ENCODE results near the gene ATG2A.
A peak's percentile ranks its signal among the peaks of the same experiment; 100 is the strongest.

Gene ATG2A

DNA sequence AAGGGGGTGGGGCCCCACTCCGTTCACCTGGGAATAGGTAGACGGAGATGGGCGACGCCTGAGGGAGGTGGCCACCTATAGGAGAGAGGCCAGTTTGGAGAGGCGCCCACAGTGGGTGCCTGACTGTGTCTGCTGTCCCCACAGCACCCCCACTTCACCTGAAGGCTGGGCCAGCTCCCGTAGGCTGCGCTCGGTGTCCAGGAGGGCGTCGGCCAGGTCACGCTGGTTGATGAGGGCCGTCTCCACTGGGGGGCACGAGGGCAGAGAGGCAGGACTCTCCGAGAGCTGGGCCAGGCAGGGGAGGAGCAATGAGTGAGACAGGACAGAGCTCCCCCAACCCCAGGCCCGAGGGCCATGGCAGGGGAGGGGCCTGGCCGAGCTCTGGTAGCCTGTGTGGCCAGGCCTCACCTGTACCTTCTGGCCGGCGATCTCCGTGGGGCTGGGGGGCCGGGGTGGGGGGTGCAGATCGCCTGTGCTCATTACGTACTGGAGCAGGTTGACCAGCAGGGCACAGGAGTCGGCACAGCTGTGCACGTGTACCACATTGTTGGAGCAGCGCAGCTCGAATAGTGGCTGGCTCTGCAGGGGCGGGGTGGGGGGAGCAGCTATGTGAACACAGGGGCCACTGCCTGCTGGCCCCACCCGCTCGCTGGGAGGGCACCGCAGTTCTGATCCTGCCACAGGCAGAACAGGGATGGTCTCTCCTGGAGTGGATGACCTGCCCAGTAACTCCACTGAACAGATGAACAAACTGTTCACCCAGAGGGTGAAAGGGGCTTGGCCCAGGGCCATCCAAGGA is 14.7 kb downstream of the ATG2A start:
- DNase-seq (ENCODE audit: low read depth in 2 of 2) = no peak

DNA sequence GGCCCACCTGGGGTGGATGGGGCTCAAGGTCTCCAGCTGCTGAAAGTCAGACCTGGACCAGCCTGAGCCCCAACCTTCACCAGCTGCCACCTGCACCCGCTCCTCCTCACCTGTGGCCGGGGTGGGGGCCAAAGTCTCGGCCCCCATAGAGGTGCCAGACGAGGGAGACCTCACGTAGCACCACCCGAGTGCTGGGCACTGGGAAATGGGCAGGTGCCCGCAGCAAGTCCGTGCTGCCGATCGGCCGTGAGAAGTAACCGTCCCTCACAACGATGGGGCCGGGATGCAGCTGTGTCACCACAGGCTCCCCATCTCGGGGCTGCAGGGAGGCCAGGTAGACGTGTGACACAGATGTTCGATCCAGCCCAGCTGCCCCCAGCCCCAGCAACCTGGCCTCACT is 16.2 kb downstream of the ATG2A start:
- DNase-seq (ENCODE audit: low read depth in 2 of 2) = no peak

DNA sequence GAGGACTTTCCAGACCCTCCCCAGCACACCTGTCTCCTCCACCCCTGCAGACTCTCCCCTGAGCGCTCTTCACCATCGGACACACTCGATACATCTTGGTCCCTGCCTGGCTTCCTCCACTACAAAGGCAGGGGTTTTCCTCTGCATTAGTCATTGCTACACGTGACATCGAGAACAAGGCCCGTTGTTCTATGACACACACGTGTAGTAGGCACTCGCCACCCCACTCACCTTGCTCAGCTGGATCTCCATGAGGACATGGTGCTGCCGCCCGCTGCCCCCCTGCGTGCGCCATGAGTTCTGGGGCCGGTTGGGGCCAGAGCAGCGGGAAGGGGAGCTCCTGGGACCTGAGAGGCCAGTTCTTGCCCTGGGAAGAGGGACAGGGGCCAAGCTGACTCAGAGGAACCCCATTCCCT is 16.7 kb downstream of the ATG2A start:
- peak; percentile 45 to 54 for DNase-seq (ENCODE audit: low read depth in 2 of 2)

DNA sequence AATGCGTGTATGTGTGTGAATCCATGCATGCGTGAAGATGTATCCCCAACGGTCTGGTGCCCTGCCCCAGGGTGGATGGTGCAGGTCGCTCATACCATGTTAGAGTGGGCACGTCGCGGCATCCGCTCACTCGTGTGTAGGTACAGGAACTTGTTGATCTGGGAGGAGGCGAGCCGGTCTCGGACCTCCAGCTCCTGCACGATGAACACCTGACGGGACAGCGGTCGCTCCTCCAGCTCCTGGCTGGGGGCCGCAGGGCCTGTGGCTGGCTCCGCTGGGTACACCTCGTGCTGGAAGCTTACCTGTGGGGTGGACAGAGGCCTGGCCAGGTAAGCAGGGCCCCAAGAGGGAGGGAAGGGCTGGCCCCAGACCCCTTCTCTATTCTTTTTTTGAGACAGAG is 18.5 kb downstream of the ATG2A start:
- DNase-seq (ENCODE audit: low read depth in 2 of 2) = no peak

DNA sequence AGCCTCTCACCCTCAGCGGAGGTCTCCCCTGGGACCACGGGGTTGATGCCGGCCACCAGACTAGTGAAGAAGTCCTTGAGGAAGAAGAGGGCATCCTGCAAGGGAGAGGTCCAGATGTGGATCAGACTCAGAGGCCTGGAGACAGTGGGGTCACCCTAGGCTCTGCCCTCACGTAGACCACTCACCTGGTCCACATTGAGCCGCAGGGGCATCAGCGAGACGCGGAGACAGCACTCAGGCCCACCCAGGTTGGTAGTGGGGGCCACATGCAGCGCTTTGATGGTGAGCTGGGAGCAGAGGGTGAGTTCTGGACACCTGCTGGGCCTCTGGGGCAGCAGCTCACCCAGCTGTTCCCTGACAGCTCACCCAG is 18.9 kb downstream of the ATG2A start:
- DNase-seq (ENCODE audit: low read depth in 2 of 2) = no peak

DNA sequence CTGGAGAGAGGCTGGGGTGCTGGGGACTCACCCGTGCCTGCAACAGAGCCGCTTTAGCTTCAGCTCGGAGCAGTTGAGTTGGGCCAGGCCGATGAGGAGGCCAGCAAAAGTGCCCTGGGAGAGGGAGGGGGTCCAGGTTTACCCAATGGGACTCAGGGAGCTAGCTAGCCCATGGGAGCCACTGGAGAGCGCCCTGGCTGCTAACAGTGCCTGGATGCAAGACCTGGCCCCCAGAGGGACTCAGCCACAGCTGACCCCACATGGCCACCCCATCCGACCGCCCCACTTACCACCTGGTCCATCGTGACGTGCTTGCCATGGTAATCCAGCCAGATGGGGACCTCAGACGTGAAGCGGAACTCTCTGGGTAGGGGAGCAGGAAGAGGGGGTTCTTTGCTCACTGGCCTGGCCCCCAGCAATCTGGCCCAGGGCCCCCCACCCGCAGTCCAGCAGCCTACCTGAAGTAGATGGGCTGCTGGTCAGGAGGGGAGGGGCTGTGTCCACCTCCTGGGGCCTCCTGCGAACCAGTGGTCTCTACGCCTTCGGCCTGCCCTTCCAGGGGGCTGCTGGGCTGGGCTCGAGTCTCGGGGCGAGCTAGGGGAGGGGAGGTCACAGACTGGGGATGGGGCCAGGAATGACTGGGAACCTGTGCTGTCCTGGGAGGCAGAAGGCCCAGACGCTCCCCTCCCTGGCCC is 19.5 kb downstream of the ATG2A start:
- DNase-seq (ENCODE audit: low read depth in 2 of 2) = no peak

DNA sequence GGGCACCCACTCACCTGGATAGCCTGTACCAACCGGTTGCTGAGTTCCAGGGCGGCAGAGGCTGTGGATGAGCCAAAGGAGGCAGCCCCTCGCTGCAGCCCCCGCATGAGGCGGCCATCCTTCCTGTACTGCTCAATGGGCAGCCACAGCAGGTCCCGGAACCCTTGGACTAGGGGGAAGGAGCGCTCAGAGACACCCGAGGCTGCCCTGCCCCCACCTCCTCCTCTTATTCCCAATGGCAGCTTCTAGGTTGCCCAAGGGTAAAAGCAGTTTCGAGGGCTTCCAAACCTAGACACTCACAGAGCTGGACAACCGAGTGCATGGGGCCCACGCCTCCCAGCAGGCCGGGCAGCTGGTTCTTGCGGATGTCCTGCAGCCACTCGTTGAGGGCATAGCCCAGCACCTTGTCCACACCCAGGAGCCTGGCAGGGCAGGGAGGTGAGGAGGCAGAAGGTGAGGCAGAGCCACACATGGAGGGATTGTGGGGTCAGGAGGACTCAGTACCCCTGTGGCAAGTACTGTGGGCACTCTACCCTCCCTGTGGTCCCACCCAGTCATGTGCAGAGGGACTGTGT is 20.5 kb downstream of the ATG2A start:
- DNase-seq (ENCODE audit: low read depth in 2 of 2) = no peak

DNA sequence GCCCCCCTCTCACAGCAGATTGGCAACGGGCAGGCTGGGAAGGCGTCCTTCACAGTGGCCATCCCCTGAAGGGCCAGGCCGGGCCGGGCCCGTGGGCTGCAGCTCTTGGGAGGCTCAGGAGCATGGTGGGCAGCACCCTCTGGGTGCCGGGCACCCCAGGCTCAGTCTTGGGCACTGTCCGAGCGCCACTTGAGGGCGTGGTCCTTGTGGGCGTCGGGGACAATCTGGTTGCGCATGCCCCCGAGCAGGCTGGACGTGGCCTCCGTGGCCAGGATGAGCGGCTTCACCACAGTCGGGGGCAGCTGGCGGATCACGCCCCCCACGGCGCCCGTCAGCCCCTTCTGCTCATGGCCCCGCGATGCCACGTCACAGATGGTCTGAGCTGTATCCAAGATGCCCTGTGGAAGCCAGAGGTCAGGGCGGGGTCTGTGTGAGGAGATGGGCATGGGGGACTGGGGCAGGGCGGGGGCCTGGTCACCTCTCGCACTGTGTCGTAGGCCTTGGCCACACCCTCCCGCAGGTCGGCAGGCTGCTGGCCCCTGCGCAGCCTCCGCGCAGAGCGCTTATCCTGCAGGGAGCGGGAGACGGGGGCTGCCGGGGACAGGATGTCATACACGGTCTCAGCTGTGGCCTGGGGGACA is 22.1 kb downstream of the ATG2A start:
- DNase-seq (ENCODE audit: low read depth in 2 of 2) = no peak

DNA sequence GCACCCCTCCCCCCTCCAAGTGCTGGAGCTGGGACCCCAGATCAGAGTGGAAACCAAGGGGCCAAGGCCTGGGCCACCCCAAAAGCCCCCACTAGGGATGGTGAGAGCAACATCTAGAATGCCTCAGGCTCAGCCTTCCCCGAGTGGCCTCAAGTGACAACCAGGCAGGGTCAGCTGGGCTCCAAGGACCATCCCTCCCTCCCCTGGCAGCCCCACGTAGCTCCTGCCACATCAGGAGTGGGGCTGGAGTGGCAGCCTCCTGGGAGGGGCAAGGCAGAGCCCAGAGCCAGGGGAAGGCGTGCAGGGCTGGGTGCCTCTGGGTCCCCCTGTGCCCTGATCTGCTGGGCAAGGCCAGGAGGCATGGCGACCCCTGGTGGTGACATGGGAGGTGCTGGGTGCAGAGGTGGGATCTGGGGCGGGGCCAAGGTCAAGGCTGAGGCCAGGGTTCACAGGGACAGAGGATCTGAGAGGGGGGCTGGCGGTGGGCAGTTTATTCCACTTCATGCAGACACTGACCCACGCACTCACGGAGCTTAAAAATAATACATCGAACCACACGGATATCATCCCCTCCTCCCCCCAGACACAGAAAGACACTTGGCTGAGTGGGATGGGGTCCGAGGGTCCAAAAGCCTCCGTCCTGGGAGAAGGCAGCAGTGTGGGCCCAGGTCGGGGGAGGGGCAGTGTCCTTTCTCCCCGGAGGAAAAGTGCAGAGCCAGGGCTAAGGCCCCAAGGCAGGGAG is 22.8 kb downstream of the ATG2A start:
- DNase-seq (ENCODE audit: low read depth in 2 of 2) = peak; percentile 79 to 96

DNA sequence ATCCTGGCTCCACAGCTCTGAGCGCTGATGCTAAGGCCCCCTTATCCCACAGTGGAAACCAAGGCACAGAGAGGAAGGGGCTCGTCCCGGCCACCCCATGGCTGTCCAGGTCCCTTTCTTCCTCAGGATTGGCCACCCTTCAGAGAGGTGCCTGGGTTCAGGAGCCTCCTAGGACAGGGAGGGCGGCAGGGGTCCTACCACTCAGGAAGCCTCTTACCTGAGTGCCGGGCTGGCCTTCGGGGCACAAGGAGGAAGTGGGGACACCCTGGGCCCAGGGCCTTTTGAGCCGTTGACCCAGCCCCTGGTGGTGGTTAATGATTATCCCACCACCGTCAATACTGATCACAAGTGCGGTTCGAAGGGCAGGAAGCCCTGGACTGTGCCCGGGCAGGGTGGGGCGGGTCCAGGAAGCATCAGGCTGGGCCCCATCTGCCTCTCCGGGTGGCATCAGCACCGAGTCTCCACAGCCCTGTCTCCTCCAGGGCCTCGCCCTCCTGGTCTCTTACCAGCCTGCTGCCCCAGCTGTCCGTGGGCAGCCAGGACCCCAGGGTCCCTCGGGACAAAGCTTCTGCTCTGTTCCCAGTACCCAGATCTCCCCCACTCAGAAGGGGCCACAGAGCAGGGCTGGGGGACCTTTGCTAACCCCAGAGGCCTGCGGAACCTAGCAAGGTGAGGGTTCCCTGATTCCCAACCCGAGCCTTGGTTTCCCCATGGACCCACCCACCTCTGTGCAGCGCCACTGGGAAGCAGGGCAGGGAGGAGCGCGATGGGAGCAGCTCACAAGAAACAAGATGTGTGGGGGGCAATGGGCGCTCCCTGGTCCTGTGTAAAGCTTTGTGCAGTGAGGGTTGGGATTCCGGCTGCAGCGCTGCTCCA is 23.6 kb downstream of the ATG2A start:
- DNase-seq (ENCODE audit: low read depth in 2 of 2) = no peak

DNA sequence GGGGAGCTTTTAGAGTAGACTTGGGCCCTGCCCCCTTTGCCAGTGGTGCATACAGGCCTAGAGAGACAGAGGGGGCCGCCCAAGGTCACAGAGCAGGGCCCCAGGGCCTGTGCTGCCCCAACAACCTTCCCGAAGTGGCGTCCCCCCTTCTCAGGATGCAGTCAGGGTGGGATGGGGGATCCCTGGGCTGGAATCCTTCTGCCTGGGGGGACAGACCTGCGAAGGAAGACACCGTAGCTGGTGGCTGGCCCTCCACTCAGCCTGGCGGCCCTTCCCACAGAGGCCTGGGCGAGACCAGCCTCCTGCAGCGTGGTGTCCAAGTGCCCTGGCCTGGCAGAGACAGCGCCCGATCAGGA is 24.2 kb downstream of the ATG2A start:
- DNase-seq (ENCODE audit: low read depth in 2 of 2) = no peak

DNA sequence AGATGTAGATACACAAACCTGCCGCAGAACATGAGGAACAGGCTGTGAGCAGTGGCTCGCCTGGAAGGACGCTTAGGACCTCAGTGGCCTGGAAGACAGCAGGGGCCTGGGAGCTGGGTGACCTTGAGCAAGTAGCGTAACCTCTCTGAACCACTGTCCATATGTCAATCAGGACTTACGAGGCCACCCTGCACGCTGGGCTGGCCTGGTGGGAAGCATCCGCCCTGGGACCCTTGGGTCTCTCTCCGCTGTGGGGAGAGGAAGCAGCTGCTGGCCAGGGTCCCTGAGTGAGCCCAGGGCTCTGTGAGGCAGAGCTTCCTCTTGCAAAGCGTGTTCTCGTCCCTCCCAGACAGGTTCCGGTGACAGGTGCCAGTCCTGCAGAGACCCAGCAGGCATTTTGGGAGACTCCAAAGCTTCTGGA is 24.6 kb downstream of the ATG2A start:
- no peak for DNase-seq (ENCODE audit: low read depth in 2 of 2)

DNA sequence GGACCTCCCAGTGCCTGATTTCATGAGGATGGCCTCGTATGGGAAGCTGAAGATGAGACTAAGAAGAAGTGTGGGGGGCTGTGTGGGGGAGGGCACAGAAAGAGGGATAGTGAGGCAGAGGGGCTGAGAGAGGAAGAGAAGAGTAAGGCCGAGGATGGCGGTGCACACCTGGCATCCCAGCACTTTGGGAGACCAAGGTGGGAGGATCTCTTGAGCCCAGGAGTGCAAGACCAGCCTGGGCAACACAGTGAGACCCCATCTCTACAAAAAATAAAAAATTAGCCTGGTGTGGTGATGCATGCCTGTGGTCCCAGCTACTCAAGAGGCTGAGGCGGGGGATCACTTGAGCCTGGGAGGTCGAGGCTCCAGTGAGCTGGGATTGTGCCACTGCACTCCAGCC is 25.1 kb downstream of the ATG2A start:
- DNase-seq (ENCODE audit: low read depth in 2 of 2) = no peak

DNA sequence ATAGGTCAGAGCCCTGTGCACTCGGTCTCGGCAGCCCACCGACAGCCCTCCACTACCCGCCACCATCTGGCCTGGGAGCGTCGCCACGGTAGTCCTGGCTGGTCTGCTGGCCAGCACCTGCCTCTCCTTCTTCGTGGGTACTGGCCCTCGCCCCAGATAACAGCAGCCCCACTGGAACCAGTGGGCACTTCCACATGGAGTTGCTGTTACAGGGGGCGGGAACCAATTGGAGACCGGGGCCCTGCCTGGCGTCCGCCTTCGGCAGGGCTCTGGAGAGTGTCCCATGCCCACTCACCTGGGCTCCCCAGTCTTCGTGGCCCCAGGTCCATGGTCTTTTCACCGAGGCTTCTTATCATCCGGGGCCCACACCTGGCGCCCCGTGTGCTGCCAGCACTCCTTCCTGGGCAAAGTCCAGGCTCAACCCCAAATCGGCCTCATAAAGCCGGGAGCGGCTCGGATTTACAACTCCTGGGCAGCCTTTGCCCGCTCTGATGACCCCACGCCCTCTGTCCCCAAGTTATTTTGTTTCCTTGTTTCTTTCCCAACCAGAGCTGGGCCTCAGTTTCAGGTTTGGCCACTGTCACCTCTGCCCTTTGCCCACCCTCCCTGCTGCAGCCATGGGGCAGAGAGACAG is 25.7 kb downstream of the ATG2A start:
- DNase-seq (ENCODE audit: low read depth in 2 of 2) = no peak

DNA sequence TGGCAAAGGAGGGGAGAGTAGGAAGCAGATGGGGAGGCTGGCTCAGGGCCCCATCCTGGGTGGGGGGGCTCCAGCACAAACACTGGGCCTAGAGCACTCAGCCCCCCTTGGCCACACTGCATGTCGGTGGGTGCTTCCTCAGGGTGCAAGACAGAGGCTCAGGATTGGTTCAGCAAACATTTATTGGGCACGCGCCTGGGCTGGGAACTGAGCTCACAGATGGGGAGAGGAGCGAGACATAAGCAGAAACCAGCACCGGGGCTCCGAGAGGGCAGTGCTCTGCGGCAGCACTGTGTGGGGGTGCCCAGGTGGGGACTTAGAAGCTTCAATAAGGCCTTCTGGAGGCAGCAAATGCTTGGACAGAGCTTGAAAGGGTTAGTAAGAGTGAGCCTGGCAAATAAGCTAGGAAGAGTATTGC is 26.5 kb downstream of the ATG2A start:
- no peak for DNase-seq (ENCODE audit: low read depth in 2 of 2)

DNA sequence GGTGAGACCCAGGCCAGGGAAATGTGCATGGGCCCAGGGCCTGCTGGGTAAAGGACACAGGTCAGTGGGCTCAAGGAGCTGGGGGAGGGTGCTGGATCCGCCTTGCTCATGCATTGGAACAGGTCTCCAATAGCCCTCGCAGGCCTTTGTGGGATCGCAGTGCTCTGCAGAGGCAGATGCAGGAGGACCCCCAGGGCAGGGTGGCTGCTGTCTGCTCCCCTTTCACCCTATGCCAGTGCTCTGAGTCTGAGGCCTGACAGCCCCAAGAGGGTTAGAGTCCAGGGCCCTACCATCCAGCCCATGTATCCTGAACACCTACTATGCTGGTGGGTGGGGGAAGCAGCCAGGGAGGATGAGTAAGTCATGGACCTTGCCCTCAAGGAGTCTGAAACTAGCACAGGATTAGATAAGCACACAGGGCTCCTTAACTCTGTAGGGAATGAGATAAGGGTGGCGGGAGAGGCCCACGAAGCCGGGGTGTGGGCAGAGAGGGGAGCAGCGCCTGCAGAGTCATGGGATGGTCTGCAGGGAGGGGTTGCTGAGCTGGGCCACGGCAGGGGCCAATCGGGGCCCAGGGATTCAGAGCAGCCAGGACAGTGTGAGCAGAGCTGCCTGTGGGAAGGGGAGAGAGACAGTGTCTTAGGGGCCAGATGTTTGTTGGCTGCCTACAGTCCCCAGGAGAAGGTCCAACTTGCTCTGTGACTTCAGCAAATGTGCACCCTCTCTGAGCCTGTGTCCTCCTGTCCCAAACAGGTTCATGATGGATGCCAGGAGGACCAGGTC is 28.1 kb downstream of the ATG2A start:
- DNase-seq (ENCODE audit: low read depth in 2 of 2) = no peak

DNA sequence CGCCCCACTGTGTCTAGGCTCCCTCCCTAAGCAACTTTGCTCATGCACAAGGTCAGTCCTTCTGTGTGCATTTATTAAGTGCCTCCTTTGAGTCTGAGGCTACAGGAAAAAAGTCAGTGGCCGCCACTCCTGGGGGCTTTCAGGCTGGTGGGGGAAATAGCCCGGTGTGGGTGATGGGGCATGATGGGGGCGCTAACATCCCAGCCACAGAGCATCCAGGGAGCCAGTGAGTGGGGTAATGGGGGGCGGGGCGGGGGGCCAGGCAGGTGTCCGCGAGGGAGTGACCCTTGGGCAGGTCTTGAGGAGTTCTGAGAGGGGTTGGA is 28.6 kb downstream of the ATG2A start:
- no peak for DNase-seq (ENCODE audit: low read depth in 2 of 2)

DNA sequence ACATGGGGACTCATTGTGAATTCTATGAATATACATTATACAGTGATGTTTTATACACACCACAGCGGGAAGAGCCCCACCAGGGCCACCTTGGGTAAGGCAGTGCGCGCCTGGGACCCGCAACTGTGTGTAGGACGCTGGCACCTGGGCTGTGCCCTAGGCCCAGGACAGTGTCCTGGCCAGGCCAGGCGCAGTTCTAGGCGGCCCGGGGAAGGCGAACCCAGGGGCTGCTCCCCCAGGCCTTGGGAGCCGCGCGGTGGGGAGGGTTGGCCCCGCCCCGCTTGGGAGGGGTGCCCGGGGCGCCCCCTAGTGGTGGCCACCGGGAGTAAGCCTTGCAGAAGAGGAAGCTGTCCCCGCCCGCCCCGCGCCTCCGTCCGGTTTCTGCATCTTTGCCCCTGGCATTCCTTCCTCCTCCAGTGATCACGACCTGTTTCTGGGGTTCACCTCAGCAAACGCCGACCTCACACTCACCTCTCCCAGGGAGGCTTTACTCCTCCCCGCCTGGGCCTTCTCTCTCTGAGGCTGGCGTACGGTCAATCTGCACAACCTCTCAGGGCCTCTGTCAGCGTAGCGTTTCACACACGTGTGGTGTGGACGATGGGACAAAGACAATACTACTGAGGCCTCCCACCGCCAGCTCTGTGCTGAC is 29.1 kb downstream of the ATG2A start:
- DNase-seq (ENCODE audit: low read depth in 2 of 2) = peak; percentile 68 to 79

DNA sequence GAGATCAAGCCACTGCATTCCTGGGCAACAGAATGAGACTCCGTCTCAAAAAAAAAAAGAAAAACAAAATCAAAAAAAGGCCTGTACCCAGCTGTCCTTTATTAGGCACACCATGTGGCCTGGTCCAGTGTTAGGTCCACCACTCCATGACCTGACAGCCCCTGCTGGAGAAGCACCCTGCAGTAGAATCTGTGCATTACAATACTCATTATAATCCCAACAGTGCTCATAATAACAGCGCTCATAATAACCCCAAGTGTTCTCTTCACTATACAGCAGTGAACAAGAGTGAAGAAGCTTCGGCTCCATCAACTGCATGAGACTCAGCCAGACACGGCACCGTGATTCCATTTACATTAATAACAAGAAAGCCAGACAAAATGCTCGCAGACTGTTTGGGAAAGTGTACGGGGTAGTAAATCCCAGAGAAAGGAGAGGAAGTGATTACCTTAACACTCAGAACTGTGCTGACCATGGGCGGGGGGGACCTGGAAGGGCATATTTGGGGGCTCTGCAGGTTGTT is 29.7 kb downstream of the ATG2A start:
- no peak for DNase-seq (ENCODE audit: low read depth in 2 of 2)
